HPDE6-E6E7 (cell line): ENCODE results near the gene SLC41A3.
"Not testable (repeated sequence)": the region's sequence is repeated elsewhere in the genome, so short reads cannot be mapped to it uniquely, and the experiment has no call there.

Experiments
- DNase-seq: peaks from one replicate; pipeline ENCODE4 v3.0.0; 2011; ENCODE audit warnings: missing footprints; ENCODE audit errors: extremely low spot score

Gene SLC41A3

GRCh38 chr3:126003447-126004190 lies 80.3 kb downstream of the SLC41A3 start:
- no peak for DNase-seq

- no peak for DNase-seq
These were observed 81.7 kb downstream of the SLC41A3 start for GRCh38 chr3:126002189-126002588.

GRCh38 chr3:125996751-125997150 lies 87.2 kb downstream of the SLC41A3 start:
- not testable (repeated sequence) for DNase-seq

GRCh38 chr3:125990253-125990970 lies 93.5 kb downstream of the SLC41A3 start:
- no peak for DNase-seq

- DNase-seq: not testable (repeated sequence)
These were observed 99.0 kb downstream of the SLC41A3 start for GRCh38 chr3:125984951-125985350.

GRCh38 chr3:125977104-125977503 lies 106.8 kb downstream of the SLC41A3 start:
- not testable (repeated sequence) for DNase-seq

- DNase-seq: not testable (repeated sequence)
These were observed 107.9 kb downstream of the SLC41A3 start for GRCh38 chr3:125976003-125976390.

- not testable (repeated sequence) for DNase-seq
These were observed 108.5 kb downstream of the SLC41A3 start for GRCh38 chr3:125975245-125976002.

GRCh38 chr3:125971997-125972944 lies 111.7 kb downstream of the SLC41A3 start:
- DNase-seq: not testable (repeated sequence)

GRCh38 chr3:125968701-125969592 lies 115.0 kb downstream of the SLC41A3 start, which contains the start of gene ROPN1B:
ROPN1B (plus strand) TSS chr3:125969178; CDS start chr3:125972055, 2,877 bp downstream.
- not testable (repeated sequence) for DNase-seq

GRCh38 chr3:125968121-125968520 lies 115.8 kb downstream of the SLC41A3 start:
- not testable (repeated sequence) for DNase-seq

- peak; percentile 27 for DNase-seq
These were observed 116.8 kb downstream of the SLC41A3 start for GRCh38 chr3:125967156-125967555.

- DNase-seq: no peak
These were observed 118.4 kb downstream of the SLC41A3 start for GRCh38 chr3:125965505-125965904.

- not testable (repeated sequence) for DNase-seq
These were observed 120.1 kb downstream of the SLC41A3 start for GRCh38 chr3:125963834-125964233.

GRCh38 chr3:125961289-125961589 lies 122.7 kb downstream of the SLC41A3 start:
- DNase-seq: no peak

GRCh38 chr3:125960456-125961288 lies 123.3 kb downstream of the SLC41A3 start:
- no peak for DNase-seq

- DNase-seq: no peak
These were observed 123.9 kb downstream of the SLC41A3 start for GRCh38 chr3:125960066-125960424.

GRCh38 chr3:125959317-125960065 lies 124.4 kb downstream of the SLC41A3 start:
- no peak for DNase-seq
